ENCODE data around the gene MBD4. TPM values are rescaled to one million over a fixed set of nuclear protein-coding genes. Genes with fewer than 3 reads are reported as not detected.

Gene MBD4
- total RNA-seq, 1 experiment from 2014 or later, result 40.1 TPM

DNA sequence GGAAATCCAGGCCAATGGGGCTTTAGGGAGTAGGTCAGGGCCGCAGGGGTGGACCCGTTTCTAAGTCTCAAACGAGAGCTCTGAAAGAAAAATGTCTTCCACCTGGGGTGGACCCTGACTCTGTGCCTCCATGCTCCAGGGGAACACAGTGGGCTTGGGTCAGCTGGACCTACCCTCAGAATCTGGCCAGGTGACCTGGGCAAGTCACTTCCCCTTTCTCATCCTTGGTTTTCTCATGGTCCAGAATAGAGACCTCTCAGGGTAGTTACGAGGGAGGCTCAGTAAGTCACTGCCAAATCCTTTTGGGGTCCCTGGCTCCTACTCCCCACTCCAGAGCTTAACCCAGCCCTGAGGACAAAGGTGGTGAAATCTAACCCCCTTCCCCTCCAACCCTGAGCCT is 37.1 kb downstream of the MBD4 start:
- no peak overlapping the region for H2AFZ ChIP-seq (ENCODE audit: low read length)
- H3K4me1 ChIP-seq (ENCODE audit: insufficient read depth, low read length), result peaks cover 5% of the 10 kb centered on the region; the same call in 1 of the 2 replicates
- H4K5ac ChIP-seq (ENCODE audit: insufficient read length, low read depth, low read length), result no peak overlapping the region
- no CpG with 5 or more reads among the region's 4 CpGs for WGBS (ENCODE audit: extremely low coverage, insufficient read length, low lambda C conversion rate)
- H3K14ac ChIP-seq (ENCODE audit: insufficient read depth, low read length), result no peak overlapping the region
- no peaks in the 10 kb centered on the region for H3K36me3 Mint-ChIP-seq (ENCODE audit: insufficient read depth in 1 of 3, low read depth in 3 of 3)
- no peak overlapping the region for H2AK5ac ChIP-seq (ENCODE audit: insufficient read length, low read length)
- H2BK5ac ChIP-seq (ENCODE audit: insufficient read length, low read length), result no peak overlapping the region
- no peak overlapping the region for H4K91ac ChIP-seq (ENCODE audit: insufficient read length, low read depth, low read length)
- peaks cover 12 to 13% of the 10 kb centered on the region in 2 experiments for H3K4me1 Mint-ChIP-seq
- peak overlapping the region in 1 of 3 experiments; percentile 65; a peak in 2 of 7 replicates for H3K27ac Mint-ChIP-seq
- H3K27me3 ChIP-seq (ENCODE audit: insufficient read depth, low read length), result no peaks in the 10 kb centered on the region
- no peak overlapping the region for H2BK120ac ChIP-seq (ENCODE audit: low read depth, low read length, poor library complexity, severe bottlenecking)
- peaks cover 8% of the 10 kb centered on the region for H3K79me1 ChIP-seq (ENCODE audit: insufficient read depth, low read depth, low read length, poor library complexity, severe bottlenecking)
- H3K4me3 Mint-ChIP-seq, result no peak overlapping the region
- H3K23me2 ChIP-seq (ENCODE audit: insufficient read length, low read depth, low read length, poor library complexity, severe bottlenecking), result peaks cover 5% of the 10 kb centered on the region
- no peaks in the 10 kb centered on the region for H3K9me3 Mint-ChIP-seq
- H3K4ac ChIP-seq (ENCODE audit: low read depth, low read length), result no peak overlapping the region
- no peak for TF ChIP-seq CTCF (conservative IDR thresholded peaks at IDR 0.05)
- no peak overlapping the region for H3T11ph ChIP-seq (ENCODE audit: low read length)
- no peak overlapping the region for H3K23ac ChIP-seq (ENCODE audit: insufficient read length, low read depth, low read length)
- H2BK12ac ChIP-seq (ENCODE audit: insufficient read length, low read depth, low read length), result no peak overlapping the region
- H4K8ac ChIP-seq (replicated peaks; ENCODE audit: insufficient read length, low read depth, low read length), result no peak overlapping the region
- no peak overlapping the region for H2BK15ac ChIP-seq (ENCODE audit: low read depth, low read length)
- H2BK20ac ChIP-seq (ENCODE audit: low read depth, low read length, poor library complexity, severe bottlenecking), result no peak overlapping the region
- DNase-seq, result no peak
- no peaks in the 10 kb centered on the region for H4K20me1 ChIP-seq (ENCODE audit: control insufficient read depth, insufficient read depth, insufficient read length)
- no peaks in the 10 kb centered on the region for H3K9me3 ChIP-seq (ENCODE audit: control insufficient read depth, low read depth, low read length)
- no peak overlapping the region for H3K18ac ChIP-seq (ENCODE audit: insufficient read length, low read depth, low read length)
- H3K79me2 ChIP-seq (ENCODE audit: insufficient read depth, low read length), result peaks cover 13% of the 10 kb centered on the region; the same call in 1 of the 2 replicates
- H3K56ac ChIP-seq (ENCODE audit: insufficient read length, low read depth, low read length), result no peak overlapping the region
- H3K4me2 ChIP-seq (ENCODE audit: insufficient read depth, insufficient read length, low read length), result no peak overlapping the region
- H3K27me3 Mint-ChIP-seq (ENCODE audit: low read depth), result no peaks in the 10 kb centered on the region; the same call in 1 of the 2 replicates
- H3K9ac ChIP-seq (ENCODE audit: extremely low read depth, insufficient read length, low read length), result no peak overlapping the region
- H3K27ac ChIP-seq (ENCODE audit: insufficient read length, low read depth, low read length), result no peak overlapping the region

Measured in H9 (cell line).